K562 treated with DMSO at 1 percent for 4 hours (cell line): ENCODE results near the gene DHDH. TPM values are rescaled to one million over a fixed set of nuclear protein-coding genes. Genes with fewer than 3 reads are reported as not detected.

Experiments used
- total RNA-seq: library from RNA; unstranded; fragments of 300-600 nt; gene quantifications from 2 replicates; pipeline ENCODE4 v1.2.3, GENCODE V29; 2022; ENCODE audit not compliant: insufficient read depth

The DHDH gene
- total RNA-seq, result 2.6 and 6.7 TPM in 2 replicates

GRCh38 chr19:48933382-48933932 is at the start of gene DHDH:
DHDH (plus strand) TSS chr19:48933699; CDS start chr19:48933722, 23 bp downstream.

GRCh38 chr19:48899781-48900476 is 33.6 kb upstream of the DHDH start, which contains the start of gene NUCB1:
NUCB1 (plus strand) TSS chr19:48900312; CDS start chr19:48900797, 485 bp downstream.

GRCh38 chr19:48954595-48955307 is 21.3 kb downstream of the DHDH start, which contains the start of gene BAX:
BAX (plus strand) TSS chr19:48954875; CDS start chr19:48954929, 54 bp downstream.

GRCh38 chr19:48965040-48965805 is 31.7 kb downstream of the DHDH start, which contains the start of gene FTL:
FTL (plus strand) TSS chr19:48965309; CDS start chr19:48965508, 199 bp downstream.

GRCh38 chr19:48993175-48994034 is 59.9 kb downstream of the DHDH start, which contains the start of the genes GYS1 and RUVBL2:
GYS1 (minus strand) TSS chr19:48993309; CDS start chr19:48993112, 197 bp downstream.
RUVBL2 (plus strand) TSS chr19:48993887; CDS start chr19:48993912, 25 bp downstream.

Other genes with a start within 250 kb of the DHDH start
- gene FUT2, start 237.7 kb upstream of the DHDH start, total RNA-seq, result not detected in 2 replicates
- 0.73 TPM in 1 of 2 replicates, not detected in the other for gene MAMSTR, start 214.0 kb upstream of the DHDH start, total RNA-seq
- gene RASIP1, start 193.1 kb upstream of the DHDH start, total RNA-seq, result 6.5 and 7.8 TPM in 2 replicates
- gene IZUMO1, start 186.8 kb upstream of the DHDH start, total RNA-seq, result 0.50 TPM in 1 of 2 replicates, not detected in the other
- 4.8 and 13.9 TPM in 2 replicates for gene FUT1, start 181.1 kb upstream of the DHDH start, total RNA-seq
- gene FGF21, start 178.2 kb upstream of the DHDH start, total RNA-seq, result not detected in 2 replicates
- gene BCAT2, start 122.7 kb upstream of the DHDH start, total RNA-seq, result 68.9 and 69.1 TPM in 2 replicates
- not detected in 2 replicates for gene HSD17B14, start 97.2 kb upstream of the DHDH start, total RNA-seq
- gene PLEKHA4, start 65.1 kb upstream of the DHDH start, total RNA-seq, result 17.1 and 25.9 TPM in 2 replicates
- gene PPP1R15A, start 61.3 kb upstream of the DHDH start, total RNA-seq, result 85.0 and 106 TPM in 2 replicates
- not detected in 2 replicates for gene TULP2, start 35.0 kb upstream of the DHDH start, total RNA-seq
- 279 and 316 TPM in 2 replicates for gene NUCB1, start 33.4 kb upstream of the DHDH start, total RNA-seq
- gene BAX, start 21.2 kb downstream of the DHDH start, total RNA-seq, result 90.6 and 152 TPM in 2 replicates
- 5,415 and 5,880 TPM in 2 replicates for gene FTL, start 31.6 kb downstream of the DHDH start, total RNA-seq
- 18.0 and 22.2 TPM in 2 replicates for gene GYS1, start 59.6 kb downstream of the DHDH start, total RNA-seq
- 219 and 288 TPM in 2 replicates for gene RUVBL2, start 60.2 kb downstream of the DHDH start, total RNA-seq
- not detected in 2 replicates for gene LHB, start 83.4 kb downstream of the DHDH start, total RNA-seq
- gene CGB3, start 90.6 kb downstream of the DHDH start, total RNA-seq, result not detected in 2 replicates
- gene CGB2, start 98.2 kb downstream of the DHDH start, total RNA-seq, result not detected in 2 replicates
- not detected in 2 replicates for gene CGB1, start 103.2 kb downstream of the DHDH start, total RNA-seq
- not detected in 2 replicates for gene CGB5, start 110.1 kb downstream of the DHDH start, total RNA-seq
- not detected in 2 replicates for gene CGB8, start 115.4 kb downstream of the DHDH start, total RNA-seq
- gene CGB7, start 124.0 kb downstream of the DHDH start, total RNA-seq, result not detected in 2 replicates
- gene NTF4, start 131.1 kb downstream of the DHDH start, total RNA-seq, result not detected in 2 replicates
- gene KCNA7, start 139.0 kb downstream of the DHDH start, total RNA-seq, result not detected in 2 replicates
- gene SNRNP70, start 151.8 kb downstream of the DHDH start, total RNA-seq, result 143 and 183 TPM in 2 replicates
- gene LIN7B, start 180.7 kb downstream of the DHDH start, total RNA-seq, result 8.9 and 15.5 TPM in 2 replicates
- gene C19orf73, start 185.4 kb downstream of the DHDH start, total RNA-seq, result not detected in 2 replicates
- 17.3 and 23.0 TPM in 2 replicates for gene PPFIA3, start 185.8 kb downstream of the DHDH start, total RNA-seq
- gene HRC, start 221.7 kb downstream of the DHDH start, total RNA-seq, result 5.1 and 5.8 TPM in 2 replicates
- 12.7 and 14.0 TPM in 2 replicates for gene TRPM4, start 224.1 kb downstream of the DHDH start, total RNA-seq